Activated B cell treated with CpG ODN at 0.5 μM for 24 hours (primary cell): ENCODE measurements around the gene MSMP. TPM values are rescaled to one million over a fixed set of nuclear protein-coding genes. Genes with fewer than 3 reads are reported as not detected.

Source experiments
- ATAC-seq: fragments of 200-7000 bp; cut with Tn5 transposase; one replicate; pipeline ENCODE4 v1.10.0; 2021; ENCODE audit warnings: low read depth, mild to moderate bottlenecking, moderate library complexity
- CTCF ChIA-PET: fragments of 350-600 bp; sonication (Branson Sonifier 250); formaldehyde crosslinking; loops from one replicate; lab custom pipeline; 2021; ENCODE audit warnings: antibody characterized with exemption; lab: Charles Lee
- POLR2A ChIA-PET: fragments of 350-600 bp; sonication (Branson Sonifier 250); formaldehyde crosslinking; loops from one replicate; lab custom pipeline; 2021; ENCODE audit warnings: antibody characterized with exemption; lab: Charles Lee
- DNase-seq: peaks from one replicate; pipeline ENCODE4 v3.0.0; 2022
- H3K27ac Mint-ChIP-seq: one replicate; pipeline ENCODE4 v1.8.0; 2020; ENCODE audit warnings: mixed read lengths
- H3K27me3 Mint-ChIP-seq: one replicate; pipeline ENCODE4 v1.8.0; 2021; ENCODE audit warnings: mixed read lengths
- H3K36me3 Mint-ChIP-seq: one replicate; pipeline ENCODE4 v1.8.0; 2021; ENCODE audit warnings: low read depth, mixed read lengths
- H3K4me1 Mint-ChIP-seq: one replicate; pipeline ENCODE4 v1.8.0; 2021; ENCODE audit warnings: mixed read lengths
- H3K4me3 Mint-ChIP-seq: one replicate; pipeline ENCODE4 v1.8.0; 2020; ENCODE audit warnings: mild to moderate bottlenecking, mixed read lengths
- H3K9me3 Mint-ChIP-seq: one replicate; pipeline ENCODE4 v1.8.0; 2020; ENCODE audit warnings: mixed read lengths
- intact Hi-C: fragments of 100-400 bp; cut with micrococcal nuclease; formaldehyde crosslinking; loops from one replicate; pipeline ENCODE4 v1.15.1; 2024
- total RNA-seq: library from RNA; stranded (reverse); gene quantifications from 2 replicates; pipeline ENCODE4 v1.2.3, GENCODE V29; 2022
- TF ChIP-seq, protein P1 (sequence below): fragments of 200-600 bp; IDR thresholded peaks from one replicate; pipeline ENCODE4 v1.8.0; 2022; ENCODE audit warnings: antibody characterized with exemption, mild to moderate bottlenecking

The MSMP gene
- total RNA-seq, 1 donor from 2014 or later, result 1.2 TPM

DNA sequence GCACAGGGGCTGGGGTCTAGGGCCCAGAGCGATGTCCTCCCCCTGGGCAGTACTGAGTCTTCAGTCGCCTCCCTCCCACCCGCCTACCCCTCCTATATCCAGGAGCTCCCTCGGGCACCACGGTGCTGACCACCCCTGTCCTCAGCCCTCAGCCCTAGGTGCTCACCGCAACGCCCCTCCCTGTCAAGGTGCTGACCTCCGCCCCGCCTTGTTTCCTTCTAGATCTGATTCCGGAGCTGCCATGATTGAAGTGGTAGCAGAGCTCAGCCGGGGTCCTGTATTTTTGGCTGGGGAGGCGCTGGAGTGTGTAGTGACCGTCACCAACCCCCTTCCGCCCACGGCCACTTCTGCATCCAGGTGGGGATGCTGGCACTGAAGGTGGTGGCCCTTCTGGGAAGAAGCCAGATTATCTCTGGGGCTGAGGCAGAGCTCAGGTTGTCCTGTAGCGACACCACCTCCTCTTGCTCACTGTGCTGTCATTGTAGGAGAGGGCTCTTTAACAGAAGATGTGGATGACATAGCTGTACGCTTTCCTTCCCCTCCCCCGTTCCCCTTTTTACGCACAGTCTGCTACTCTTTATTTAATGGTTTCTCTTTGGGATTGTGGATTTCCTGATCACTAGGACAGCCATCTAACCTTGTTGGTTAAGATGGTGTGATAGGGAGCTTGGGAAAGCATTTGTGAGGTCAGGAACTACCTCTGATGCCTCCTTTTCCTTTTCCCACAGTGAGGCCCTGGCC is 4.4 kb downstream of the MSMP start:
- CTCF ChIA-PET, result interaction anchor here (0.7 to 6.0 kb wide), 10 partner anchors 11 to 146 kb away, joined by 3 to 51 read pairs (median 5); partner anchors contain the start of gene CCDC107
- peaks cover 54% of the 10 kb centered on the region for H3K36me3 Mint-ChIP-seq
- TF ChIP-seq, protein P1, sequence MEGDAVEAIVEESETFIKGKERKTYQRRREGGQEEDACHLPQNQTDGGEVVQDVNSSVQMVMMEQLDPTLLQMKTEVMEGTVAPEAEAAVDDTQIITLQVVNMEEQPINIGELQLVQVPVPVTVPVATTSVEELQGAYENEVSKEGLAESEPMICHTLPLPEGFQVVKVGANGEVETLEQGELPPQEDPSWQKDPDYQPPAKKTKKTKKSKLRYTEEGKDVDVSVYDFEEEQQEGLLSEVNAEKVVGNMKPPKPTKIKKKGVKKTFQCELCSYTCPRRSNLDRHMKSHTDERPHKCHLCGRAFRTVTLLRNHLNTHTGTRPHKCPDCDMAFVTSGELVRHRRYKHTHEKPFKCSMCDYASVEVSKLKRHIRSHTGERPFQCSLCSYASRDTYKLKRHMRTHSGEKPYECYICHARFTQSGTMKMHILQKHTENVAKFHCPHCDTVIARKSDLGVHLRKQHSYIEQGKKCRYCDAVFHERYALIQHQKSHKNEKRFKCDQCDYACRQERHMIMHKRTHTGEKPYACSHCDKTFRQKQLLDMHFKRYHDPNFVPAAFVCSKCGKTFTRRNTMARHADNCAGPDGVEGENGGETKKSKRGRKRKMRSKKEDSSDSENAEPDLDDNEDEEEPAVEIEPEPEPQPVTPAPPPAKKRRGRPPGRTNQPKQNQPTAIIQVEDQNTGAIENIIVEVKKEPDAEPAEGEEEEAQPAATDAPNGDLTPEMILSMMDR, result no peak
- POLR2A ChIA-PET, result interaction anchor here (0.5 to 6.2 kb wide), 23 partner anchors 10 to 646 kb away, joined by 3 to 67 read pairs (median 4); partner anchors contain the start of genes CCDC107, CREB3, HINT2 and RMRP
- no peaks in the 10 kb centered on the region for H3K27me3 Mint-ChIP-seq
- H3K27ac Mint-ChIP-seq, result peak overlapping the region; percentile 88
- H3K4me3 Mint-ChIP-seq, result peak overlapping the region; percentile 93
- H3K4me1 Mint-ChIP-seq, result peaks cover 44% of the 10 kb centered on the region
- H3K9me3 Mint-ChIP-seq, result no peaks in the 10 kb centered on the region
- ATAC-seq (peak; percentile 47), DNase-seq (no peak)
- intact Hi-C loops, result loop anchor here (1.0 to 5.0 kb wide), 6 partner anchors 8 to 145 kb away; partner anchors contain the start of genes CREB3, HINT2 and TLN1

DNA sequence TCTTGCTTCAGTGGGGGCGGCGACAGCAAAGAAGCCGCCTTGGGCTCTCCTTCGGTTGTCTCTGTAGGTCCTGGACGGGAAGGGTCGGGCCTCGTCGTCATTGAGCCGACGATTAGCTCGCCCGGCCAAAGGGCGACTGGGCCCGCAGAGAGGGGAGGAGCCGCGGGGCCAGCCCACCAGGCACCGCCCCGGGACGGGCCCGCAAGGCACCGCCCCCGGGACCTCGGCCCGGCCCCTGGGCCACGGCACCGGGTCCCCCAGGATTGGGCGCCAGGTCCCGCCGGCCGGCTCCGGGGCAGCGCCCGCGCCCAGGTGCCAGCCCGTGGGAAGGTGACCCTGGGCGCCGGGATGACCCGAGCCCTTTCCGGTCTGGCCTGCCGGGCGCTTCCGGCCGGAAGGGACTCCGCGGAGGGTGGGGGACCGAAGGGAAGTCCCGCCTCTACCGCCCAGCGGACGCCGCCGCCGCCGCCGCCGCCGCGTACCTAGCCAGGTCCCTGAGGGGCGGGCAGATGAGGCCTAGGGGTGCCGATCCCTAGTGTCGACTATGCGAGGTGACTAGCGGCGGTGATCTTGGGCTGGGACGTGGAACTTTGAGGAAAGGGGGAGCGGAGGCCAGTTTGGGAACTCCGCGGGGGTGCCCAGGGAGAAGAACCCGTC is 5.1 kb downstream of the MSMP start, which contains the start of the genes GBA2 and RGP1:
TSS of gene GBA2 (minus strand) at position 371 of the 657 bp plus-strand sequence. CDS start 524 bp downstream, outside the sequence.
TSS of gene RGP1 (plus strand) at position 430 of the 657 bp plus-strand sequence. CDS start 469 bp downstream, outside the sequence.
- intact Hi-C loops, result loop anchor here (1.0 to 5.0 kb wide), 6 partner anchors 8 to 145 kb away; partner anchors contain the start of genes CREB3, HINT2 and TLN1
- H3K4me1 Mint-ChIP-seq, result peaks cover 44% of the 10 kb centered on the region
- peak; percentile 84 for DNase-seq
- H3K9me3 Mint-ChIP-seq, result no peaks in the 10 kb centered on the region
- POLR2A ChIA-PET, result interaction anchor here (0.6 to 6.2 kb wide), 22 partner anchors 8 to 145 kb away, joined by 3 to 67 read pairs (median 4); partner anchors contain the start of genes CCDC107, CREB3, HINT2 and RMRP
- H3K27ac Mint-ChIP-seq, result peak within 1 kb of the TSS; percentile 88
- TF ChIP-seq, protein P1, result no peak
- H3K4me3 Mint-ChIP-seq, result peak within 1 kb of the TSS; percentile 93
- H3K27me3 Mint-ChIP-seq, result no peaks in the 10 kb centered on the region
- CTCF ChIA-PET, result interaction anchor here (0.7 to 6.0 kb wide), 14 partner anchors 7 to 145 kb away, joined by 3 to 51 read pairs (median 5); partner anchors contain the start of gene CCDC107
- peak; percentile 84 for ATAC-seq
- H3K36me3 Mint-ChIP-seq, result peaks cover 57% of the 10 kb centered on the region

DNA sequence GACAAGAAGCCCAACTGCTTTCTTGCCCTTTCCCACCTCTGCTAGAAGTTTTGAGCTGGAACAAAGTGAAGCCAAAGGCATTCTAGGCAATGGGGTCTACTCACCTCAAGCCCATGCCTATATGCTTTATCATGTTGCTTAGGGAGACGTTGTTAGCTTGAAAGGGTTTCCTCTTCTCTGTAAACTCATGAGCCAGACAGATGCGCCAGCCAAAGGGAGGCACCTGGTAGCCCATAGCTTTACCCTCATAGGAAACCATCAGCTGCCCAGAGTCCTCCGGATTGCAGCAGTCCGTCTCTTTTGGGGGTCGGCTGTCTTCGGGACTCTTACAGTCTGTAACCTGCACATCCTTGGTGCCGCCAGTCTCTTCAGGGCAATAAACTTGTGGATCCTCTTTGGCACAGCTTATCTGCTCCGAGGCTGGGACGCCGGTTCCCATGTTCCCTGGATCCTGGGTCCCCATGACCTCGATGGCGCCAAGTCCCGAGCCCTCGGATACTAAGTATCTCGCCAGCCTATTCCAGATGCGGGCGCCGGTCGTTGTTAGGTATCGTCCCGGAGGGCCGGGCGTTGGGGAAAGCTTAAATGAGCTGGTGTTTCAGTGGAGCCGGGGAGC is 5.7 kb downstream of the MSMP start:
- POLR2A ChIA-PET, result interaction anchor here (0.6 to 6.2 kb wide), 15 partner anchors 8 to 132 kb away, joined by 3 to 67 read pairs (median 4); partner anchors contain the start of genes CCDC107, CREB3, HINT2 and RMRP
- no peaks in the 10 kb centered on the region for H3K27me3 Mint-ChIP-seq
- intact Hi-C loops, result loop anchor here (5.0 kb wide), 1 partner anchor 101 kb away; no protein-coding TSS in a partner anchor
- DNase-seq (no peak), ATAC-seq (no peak)
- H3K4me3 Mint-ChIP-seq, result peak overlapping the region; percentile 90
- H3K9me3 Mint-ChIP-seq, result no peaks in the 10 kb centered on the region
- TF ChIP-seq, protein P1, result no peak
- peaks cover 47% of the 10 kb centered on the region for H3K4me1 Mint-ChIP-seq
- CTCF ChIA-PET, result interaction anchor here (0.7 to 6.0 kb wide), 10 partner anchors 8 to 145 kb away, joined by 3 to 51 read pairs (median 7); no protein-coding TSS in a partner anchor
- peak overlapping the region; percentile 79 for H3K27ac Mint-ChIP-seq
- H3K36me3 Mint-ChIP-seq, result peaks cover 57% of the 10 kb centered on the region

DNA sequence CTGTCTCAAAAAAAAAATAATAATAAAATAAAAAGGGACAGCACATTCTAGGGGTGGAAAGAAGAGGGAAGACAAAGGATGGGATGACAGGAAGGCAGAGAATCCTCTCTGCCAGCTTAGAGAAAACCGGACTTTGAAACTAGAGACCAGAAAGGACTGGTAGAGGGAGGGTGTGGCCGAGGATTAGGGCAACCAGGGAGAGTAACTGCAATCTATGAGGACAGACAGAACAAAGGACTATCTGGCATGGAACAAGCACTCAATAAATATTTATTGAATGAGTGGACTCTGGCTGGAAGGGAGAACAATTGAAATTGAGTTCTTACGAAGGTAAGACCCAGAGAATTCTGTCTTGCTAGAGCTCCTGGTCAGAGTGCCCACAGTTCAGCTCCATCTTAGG is 7.5 kb downstream of the MSMP start:
- H3K4me3 Mint-ChIP-seq, result peak overlapping the region; percentile 90
- H3K36me3 Mint-ChIP-seq, result peaks cover 58% of the 10 kb centered on the region
- TF ChIP-seq, protein P1, result no peak
- intact Hi-C loops, result loop anchor here (5.0 kb wide), 1 partner anchor 99 kb away; no protein-coding TSS in a partner anchor
- CTCF ChIA-PET, result interaction anchor here (1.5 to 6.0 kb wide), 3 partner anchors 10 to 135 kb away, joined by 3 to 51 read pairs (median 10); no protein-coding TSS in a partner anchor
- POLR2A ChIA-PET, result interaction anchor here (1.1 to 6.2 kb wide), 3 partner anchors 10 to 29 kb away, joined by 3 to 67 read pairs (median 28); partner anchors contain the start of genes CREB3 and TLN1
- DNase-seq, result no peak
- ATAC-seq, result no peak
- H3K4me1 Mint-ChIP-seq, result peaks cover 48% of the 10 kb centered on the region
- no peaks in the 10 kb centered on the region for H3K27me3 Mint-ChIP-seq
- no peaks in the 10 kb centered on the region for H3K9me3 Mint-ChIP-seq
- no peak overlapping the region for H3K27ac Mint-ChIP-seq
